ENCODE measurements around the gene TTLL5. TPM values are rescaled to one million over a fixed set of nuclear protein-coding genes. Genes with fewer than 3 reads are reported as not detected.

Gene TTLL5
- total and polyA plus RNA-seq, 2 of the 13 experiments (the other 11 are each of a cell fraction or from before 2014, with no cell fraction given), result 11.8 to 18.8 TPM

DNA sequence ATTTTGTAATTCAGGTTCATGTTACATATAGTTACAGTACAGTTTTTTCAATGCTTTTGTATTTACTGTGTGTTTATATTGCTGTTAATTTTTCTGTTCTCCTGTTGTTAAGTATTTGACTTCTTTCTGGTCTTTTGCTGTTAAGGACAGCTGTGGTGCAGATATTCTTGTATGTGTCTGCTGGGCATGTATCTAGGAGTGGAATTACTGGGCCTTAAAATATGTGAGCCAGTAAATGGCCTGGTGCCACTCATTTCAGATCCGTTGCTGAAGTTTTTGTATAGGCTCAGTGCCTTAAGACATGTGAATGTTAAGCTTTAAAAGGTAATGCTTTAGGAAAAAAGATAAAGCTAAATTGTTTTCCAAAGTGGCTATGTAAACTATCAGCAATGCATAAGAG is 87.3 kb downstream of the TTLL5 start (continued):
- TF ChIP-seq REST (IDR thresholded peaks at IDR 0.05; ENCODE audit: borderline replicate concordance in 1 of 2, low read depth in 1 of 2, low read length in 2 of 2) (no peak), MED8 (CRISPR knock-in tag; IDR thresholded peaks at IDR 0.05; ENCODE audit: insufficient replicate concordance) (no peak), HDAC1 (CRISPR knock-in tag; IDR thresholded peaks at IDR 0.05) (no peak), RARG (CRISPR knock-in tag; IDR thresholded peaks at IDR 0.05; ENCODE audit: low read depth) (no peak), ZNF180 (CRISPR knock-in tag; IDR thresholded peaks at IDR 0.05; ENCODE audit: borderline replicate concordance, low read depth) (no peak), ZNF263 (CRISPR knock-in tag; IDR thresholded peaks at IDR 0.05) (no peak), RNF219 (CRISPR knock-in tag; IDR thresholded peaks at IDR 0.05) (no peak), STAT5B (CRISPR knock-in tag; IDR thresholded peaks at IDR 0.05) (no peak)
- TF ChIP-seq, protein P1, sequence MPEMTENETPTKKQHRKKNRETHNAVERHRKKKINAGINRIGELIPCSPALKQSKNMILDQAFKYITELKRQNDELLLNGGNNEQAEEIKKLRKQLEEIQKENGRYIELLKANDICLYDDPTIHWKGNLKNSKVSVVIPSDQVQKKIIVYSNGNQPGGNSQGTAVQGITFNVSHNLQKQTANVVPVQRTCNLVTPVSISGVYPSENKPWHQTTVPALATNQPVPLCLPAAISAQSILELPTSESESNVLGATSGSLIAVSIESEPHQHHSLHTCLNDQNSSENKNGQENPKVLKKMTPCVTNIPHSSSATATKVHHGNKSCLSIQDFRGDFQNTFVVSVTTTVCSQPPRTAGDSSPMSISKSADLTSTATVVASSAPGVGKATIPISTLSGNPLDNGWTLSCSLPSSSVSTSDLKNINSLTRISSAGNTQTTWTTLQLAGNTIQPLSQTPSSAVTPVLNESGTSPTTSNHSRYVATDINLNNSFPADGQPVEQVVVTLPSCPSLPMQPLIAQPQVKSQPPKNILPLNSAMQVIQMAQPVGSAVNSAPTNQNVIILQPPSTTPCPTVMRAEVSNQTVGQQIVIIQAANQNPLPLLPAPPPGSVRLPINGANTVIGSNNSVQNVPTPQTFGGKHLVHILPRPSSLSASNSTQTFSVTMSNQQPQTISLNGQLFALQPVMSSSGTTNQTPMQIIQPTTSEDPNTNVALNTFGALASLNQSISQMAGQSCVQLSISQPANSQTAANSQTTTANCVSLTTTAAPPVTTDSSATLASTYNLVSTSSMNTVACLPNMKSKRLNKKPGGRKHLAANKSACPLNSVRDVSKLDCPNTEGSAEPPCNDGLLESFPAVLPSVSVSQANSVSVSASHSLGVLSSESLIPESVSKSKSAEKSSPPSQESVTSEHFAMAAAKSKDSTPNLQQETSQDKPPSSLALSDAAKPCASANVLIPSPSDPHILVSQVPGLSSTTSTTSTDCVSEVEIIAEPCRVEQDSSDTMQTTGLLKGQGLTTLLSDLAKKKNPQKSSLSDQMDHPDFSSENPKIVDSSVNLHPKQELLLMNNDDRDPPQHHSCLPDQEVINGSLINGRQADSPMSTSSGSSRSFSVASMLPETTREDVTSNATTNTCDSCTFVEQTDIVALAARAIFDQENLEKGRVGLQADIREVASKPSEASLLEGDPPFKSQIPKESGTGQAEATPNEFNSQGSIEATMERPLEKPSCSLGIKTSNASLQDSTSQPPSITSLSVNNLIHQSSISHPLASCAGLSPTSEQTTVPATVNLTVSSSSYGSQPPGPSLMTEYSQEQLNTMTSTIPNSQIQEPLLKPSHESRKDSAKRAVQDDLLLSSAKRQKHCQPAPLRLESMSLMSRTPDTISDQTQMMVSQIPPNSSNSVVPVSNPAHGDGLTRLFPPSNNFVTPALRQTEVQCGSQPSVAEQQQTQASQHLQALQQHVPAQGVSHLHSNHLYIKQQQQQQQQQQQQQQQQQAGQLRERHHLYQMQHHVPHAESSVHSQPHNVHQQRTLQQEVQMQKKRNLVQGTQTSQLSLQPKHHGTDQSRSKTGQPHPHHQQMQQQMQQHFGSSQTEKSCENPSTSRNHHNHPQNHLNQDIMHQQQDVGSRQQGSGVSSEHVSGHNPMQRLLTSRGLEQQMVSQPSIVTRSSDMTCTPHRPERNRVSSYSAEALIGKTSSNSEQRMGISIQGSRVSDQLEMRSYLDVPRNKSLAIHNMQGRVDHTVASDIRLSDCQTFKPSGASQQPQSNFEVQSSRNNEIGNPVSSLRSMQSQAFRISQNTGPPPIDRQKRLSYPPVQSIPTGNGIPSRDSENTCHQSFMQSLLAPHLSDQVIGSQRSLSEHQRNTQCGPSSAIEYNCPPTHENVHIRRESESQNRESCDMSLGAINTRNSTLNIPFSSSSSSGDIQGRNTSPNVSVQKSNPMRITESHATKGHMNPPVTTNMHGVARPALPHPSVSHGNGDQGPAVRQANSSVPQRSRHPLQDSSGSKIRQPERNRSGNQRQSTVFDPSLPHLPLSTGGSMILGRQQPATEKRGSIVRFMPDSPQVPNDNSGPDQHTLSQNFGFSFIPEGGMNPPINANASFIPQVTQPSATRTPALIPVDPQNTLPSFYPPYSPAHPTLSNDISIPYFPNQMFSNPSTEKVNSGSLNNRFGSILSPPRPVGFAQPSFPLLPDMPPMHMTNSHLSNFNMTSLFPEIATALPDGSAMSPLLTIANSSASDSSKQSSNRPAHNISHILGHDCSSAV (CRISPR knock-in tag; IDR thresholded peaks at IDR 0.05; ENCODE audit: borderline replicate concordance), result no peak
